Measurements from ENCODE around the gene CAMK1D.
"Not testable (repeated sequence)": the region's sequence is repeated elsewhere in the genome, so short reads cannot be mapped to it uniquely, and the experiment has no call there.

CAMK1D gene

GRCh38 chr10:12709000-12709401 lies 359.7 kb downstream of the CAMK1D start:
- DNase-seq = peak; percentile 73

- peak; percentile 53 for DNase-seq
These were observed 360.2 kb downstream of the CAMK1D start for GRCh38 chr10:12709521-12709963.

- no peak for DNase-seq
These were observed 360.8 kb downstream of the CAMK1D start for GRCh38 chr10:12710157-12710556.

- DNase-seq = peak; percentile 79
These were observed 361.4 kb downstream of the CAMK1D start for GRCh38 chr10:12710594-12711349.

DNA sequence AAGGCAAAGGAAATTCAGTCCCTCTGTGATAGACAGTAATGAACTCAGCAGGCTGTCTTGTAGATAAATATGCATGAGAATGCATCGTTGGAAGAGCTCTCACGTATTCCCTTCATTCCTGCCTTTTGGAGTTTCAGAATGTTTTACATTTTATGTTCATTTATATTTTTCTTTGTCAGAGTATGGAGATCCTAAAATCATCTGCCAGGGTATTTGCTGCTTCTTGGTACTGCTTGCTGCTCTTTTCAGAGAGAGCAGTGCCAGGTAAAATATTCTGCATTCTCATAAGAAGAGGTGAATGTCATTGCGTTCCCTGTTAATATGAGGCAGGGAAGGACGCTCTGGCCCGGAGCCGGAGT lies 362.0 kb downstream of the CAMK1D start:
- no peak for DNase-seq

DNA sequence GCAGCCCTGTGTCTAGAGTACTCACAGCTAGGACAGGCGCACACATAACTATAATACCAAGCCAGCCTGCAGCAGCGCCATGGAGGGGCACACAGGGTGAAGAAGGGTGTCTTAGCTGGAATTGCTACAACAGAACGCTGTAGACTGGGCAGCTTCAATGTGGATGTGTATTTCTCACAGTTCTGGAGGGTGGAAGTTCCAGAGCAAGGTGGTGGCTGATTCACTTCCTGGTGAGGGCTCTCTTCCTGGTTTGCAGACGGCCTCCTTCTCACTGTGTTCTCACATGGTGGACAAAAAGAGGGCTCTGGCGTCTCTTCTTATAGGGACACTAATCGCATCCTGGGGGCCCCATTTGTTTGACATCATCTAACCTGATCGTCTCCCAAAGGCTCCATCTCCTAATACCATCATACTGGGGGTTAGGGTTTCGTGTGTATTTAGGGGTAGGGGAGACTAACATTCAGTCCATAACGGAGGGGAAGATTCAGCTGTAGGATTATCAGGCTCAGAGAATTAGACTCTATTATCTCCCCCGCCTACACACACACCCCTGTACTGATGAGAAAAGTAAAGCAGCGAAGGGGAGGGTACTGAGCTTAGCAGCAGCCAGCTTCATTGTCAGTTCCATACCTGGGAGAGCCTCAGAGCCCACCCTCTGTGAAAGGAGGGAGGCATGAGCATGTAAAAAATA lies 363.1 kb downstream of the CAMK1D start:
- DNase-seq = no peak

DNA sequence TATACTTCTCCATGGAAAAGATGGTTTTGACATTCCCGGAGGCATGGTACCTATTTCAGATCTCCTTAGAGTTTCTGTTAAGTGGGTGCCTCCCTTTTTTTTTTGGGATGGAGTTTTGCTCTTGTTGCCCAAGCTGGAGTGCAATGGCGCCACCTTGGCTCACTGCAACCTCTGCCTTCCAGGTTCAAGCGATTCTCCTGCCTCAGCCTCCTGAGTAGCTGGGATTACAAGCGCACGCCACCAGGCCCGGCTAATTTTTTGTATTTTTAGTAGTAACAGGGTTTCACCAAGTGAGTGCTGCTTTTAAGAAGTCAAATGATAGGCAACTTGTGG lies 363.6 kb downstream of the CAMK1D start:
- DNase-seq = not testable (repeated sequence)

DNA sequence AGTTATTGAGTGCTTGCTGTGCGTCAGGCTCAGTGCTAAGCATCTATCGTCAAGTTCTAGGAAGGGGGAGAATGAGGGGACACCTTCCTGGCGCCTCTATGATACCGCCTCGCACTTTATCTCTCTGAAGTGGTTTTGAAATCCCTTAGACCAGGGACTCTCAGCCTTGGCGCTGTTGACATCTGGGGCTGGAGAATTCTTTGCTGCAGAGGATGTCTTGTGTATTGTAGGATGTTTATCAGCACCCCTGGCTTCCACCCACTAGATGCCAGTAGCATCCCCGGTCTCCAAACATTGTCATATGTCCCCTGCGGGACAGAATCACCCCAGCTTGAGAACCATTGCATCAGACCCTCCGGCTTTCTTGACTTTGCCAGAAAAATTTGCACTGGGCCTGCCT lies 366.7 kb downstream of the CAMK1D start:
- DNase-seq = no peak

DNA sequence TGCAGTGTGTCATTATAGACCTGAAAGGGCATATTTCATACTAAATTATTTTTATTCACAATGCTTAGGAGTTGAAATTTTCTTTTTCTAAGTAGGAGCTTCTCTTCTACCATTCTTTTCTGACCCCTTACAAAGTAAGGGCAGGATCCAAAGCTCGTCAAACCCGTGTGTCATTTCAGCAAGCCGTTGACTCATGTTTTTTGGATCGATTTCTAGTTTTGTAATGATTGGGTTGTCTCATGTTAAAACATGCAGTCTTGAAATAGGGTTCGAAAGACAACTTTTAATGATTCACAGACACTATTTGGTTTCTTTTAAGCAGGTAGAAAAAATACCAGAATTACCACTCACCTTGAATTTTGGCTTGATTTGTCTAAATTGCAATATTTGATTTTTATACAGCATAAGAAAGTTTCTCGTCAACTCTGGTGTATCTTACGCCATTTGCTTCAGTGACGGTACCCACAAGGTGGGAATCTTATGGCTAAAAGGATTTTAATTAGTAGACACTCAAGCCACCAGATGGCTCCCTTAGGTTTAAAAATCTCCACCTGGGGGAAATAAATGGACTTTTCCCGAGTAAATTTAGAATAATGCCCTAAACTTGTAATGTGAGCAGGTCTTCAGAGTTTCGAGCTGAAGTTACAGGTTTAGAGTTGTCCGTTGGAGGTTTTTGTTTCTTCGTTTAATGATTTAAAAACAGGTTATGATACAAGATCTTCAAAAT lies 368.8 kb downstream of the CAMK1D start:
- DNase-seq = no peak

DNA sequence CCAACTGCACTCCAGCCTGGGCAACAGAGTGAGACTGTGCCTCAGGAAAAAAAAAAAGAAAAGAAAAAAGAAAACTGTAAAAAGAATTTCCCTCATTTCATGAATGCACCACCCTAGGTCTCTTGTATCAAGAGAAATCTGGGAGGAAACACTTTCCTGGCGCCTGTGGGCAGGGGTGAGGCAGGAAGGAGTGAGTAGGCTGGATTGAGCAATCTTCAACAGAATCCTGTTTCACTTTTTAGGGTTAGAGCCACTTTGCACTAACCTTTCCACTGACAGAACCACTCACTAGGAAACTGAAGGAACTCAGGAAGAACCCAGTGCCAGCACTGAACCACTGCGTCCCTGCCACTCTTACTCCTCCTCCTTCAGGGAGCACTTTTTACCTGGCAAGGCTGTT lies 370.0 kb downstream of the CAMK1D start:
- no peak for DNase-seq

DNA sequence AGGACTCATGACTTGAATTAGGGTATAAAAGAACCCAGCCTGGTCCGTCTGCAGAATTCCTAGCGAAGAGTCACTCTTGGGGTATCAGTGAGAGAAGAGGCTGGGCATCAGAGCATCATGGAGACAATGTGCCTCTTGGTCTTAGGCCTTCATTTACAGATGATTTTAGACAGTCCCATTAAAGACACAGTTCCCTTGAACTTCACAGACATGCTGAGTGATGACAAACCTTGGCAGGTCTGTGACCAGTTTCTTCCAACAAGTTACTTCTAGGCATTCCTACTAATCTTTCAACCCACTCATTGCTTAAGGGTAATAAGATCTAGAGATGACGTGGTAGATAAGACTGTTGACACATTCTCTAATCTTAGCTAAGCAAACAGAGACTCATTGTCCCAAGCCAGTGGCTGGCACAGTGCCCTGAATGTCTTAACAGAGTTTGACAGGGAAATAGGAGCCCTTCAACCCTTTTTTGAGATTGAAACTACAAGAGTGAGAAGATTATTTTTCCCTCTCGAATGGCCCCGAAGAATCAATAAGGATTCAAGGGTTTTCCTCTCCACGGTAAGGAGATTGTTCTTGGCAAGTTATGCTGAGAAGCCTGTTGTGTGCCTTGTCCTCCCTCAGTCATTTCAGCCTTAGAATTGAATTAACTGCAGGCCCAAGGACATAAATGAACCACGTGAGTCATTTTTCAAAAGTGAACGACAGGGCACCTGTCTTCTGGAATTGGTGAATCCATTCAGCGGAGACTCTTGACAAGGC lies 371.1 kb downstream of the CAMK1D start:
- peak; percentile 80 for DNase-seq

DNA sequence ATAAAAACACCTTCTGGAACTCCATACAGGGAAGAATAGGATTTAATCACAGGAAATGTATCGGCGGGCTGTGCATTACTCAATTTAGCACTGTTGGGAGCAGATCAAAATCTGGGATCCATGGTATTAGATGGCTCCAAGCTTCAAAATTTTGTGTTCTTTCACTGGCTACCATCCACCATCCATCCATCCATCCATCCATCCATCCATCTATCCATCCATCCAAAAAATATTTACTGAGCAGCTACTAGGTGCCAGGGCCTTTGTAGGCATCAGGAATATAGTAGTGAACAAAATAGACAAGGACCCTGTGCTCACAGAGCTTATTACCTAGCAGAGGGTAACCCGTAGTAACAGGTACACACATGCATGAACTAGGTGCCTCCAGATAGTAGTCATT lies 372.0 kb downstream of the CAMK1D start:
- no peak for DNase-seq

DNA sequence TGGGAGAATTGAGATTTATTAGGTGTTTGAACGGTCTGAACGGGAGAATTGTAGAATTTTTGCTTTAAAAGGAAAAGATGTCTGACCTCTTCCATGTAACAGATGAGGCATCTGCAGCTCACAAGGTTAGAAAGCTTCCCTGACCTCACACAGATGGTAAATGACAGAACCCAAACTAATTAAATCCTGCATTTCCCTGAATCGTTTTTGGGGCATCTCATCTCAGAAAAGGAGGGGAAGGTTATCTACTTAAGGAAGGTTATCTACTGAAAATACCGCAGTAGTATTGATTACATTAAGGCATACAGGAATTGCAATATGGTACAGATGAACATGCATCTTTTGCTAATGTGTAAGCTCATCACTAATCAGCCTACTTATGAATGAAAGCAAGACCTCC lies 373.9 kb downstream of the CAMK1D start:
- no peak for DNase-seq

- DNase-seq = no peak
These were observed 375.6 kb downstream of the CAMK1D start for GRCh38 chr10:12724807-12725579.

GRCh38 chr10:12725580-12725888 lies 376.2 kb downstream of the CAMK1D start:
- DNase-seq = not testable (repeated sequence)

DNA sequence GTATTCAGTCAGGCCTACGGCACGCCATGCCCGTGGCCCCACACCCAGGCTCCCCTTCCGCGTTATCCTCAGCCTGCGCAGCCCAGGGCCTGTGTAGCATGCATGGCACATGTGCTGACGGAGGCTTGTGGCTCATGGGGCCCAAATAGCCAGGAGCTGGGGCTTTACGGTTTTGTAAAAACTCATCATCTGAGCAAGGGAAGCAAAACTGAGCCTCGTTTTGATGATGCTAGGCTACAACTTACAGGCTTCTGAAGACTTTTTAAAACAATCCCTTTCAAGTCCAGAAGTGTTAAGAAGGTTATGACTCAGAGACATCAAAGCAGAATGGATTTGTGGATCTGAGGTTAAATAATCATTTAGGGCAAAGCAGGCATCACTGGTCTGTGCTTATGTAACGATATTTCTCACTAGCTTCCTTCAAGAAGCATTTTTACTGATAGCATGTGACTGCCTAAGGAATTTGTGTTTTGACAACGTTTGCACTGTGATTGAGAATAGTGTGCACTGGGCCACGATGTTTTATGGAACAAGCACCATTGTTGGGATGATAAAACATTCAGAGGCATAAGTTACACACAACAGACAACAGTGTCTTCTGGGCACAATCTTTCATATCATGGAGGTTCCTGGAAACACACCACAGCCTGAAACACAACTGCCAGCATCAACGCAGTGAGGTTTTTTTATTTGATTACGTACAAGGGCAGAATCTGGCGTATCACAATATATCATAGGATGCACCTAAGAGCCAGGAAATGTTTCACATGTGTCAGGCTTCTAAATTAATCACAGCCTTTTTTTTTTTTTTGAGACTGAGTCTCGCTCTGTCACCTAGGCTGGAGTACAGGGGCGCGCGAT lies 377.9 kb downstream of the CAMK1D start:
- no peak for DNase-seq

GRCh38 chr10:12727832-12728215 lies 378.5 kb downstream of the CAMK1D start:
- DNase-seq = no peak

GRCh38 chr10:12728494-12728893 lies 379.1 kb downstream of the CAMK1D start:
- peak; percentile 30 for DNase-seq

DNA sequence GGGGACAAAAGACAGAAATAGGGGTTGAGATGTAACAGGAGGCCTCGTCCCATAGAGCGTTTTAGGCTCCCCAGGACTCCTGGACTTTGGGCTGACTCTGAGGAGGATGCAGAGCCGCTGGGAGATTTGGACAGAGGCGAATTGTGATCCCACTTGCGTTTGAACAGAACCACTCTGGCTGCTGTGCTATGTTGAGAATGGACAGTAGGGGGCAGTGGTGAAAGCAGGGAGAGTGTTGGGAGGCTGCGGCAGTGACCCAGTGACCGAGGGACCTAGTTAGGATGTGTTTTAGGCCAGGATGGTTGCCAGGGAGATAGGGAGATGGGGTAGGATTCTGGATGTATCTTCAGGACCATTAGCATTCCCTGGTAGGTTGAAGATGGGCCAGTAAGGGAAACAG lies 380.5 kb downstream of the CAMK1D start:
- no peak for DNase-seq

- no peak for DNase-seq
These were observed 381.6 kb downstream of the CAMK1D start for GRCh38 chr10:12730809-12731519.

DNA sequence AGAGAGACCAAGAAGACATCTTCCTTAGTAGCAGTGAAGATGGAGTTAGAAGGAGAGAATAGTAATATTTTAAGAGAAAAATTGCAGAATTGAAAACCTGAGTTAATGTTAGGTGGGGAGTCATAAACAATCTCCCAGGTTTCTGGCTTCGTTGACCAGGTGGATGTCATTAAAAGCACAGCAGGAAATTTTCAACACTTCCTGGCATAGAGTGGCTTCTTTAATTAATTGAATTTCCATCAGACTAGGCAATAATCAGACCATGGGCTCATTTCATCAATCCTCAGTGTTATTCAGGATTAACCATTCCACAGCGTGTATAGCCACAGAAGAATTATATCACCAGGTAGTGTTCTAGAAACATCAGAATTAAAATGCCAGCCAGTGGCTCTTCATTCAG lies 383.9 kb downstream of the CAMK1D start:
- no peak for DNase-seq

Data from fibroblast of skin of right biceps (primary cell).